ENCODE results near the gene SMIM45.
"Not testable (repeated sequence)": the region's sequence is repeated elsewhere in the genome, so short reads cannot be mapped to it uniquely, and the experiment has no call there.

The SMIM45 gene

DNA sequence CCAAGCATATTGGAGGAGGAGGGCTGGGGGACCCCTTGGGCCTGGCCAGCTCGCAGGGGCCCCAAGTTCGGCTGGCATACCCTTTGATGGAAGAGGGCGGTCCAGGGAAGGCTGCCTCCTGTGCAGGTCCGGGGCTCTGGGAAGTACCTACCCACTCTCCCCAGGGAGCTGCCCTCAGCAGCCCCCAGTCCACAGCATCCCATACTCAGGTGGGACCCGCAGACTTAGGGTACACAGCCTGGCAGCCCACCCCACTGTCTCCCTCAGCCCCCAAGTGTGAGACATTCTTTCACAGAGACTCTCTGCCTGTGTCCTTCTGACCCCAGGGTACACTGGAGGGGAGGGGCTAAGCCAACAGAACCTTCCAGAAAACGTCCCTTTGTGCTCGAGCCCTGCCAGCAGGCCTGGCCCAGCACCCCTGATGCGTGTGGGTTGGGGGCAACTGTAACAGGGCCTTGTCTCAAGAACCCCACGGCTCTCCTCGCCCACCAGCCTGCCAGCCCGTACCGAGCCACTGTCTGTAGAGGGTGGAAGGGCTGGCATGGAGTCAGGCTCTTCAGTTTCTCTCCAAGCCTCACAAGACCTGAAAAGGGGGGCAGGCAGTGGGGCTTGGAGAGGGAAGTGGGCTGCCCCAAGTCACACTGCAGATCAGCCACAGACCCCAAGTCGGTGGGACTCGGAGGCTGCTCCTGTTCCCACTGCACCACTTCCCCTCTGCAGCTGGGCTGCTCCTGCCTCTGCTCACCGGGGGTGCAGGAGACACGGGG is 18.4 kb upstream of the SMIM45 start:
- no peak for DNase-seq (ENCODE audit: low read depth)

DNA sequence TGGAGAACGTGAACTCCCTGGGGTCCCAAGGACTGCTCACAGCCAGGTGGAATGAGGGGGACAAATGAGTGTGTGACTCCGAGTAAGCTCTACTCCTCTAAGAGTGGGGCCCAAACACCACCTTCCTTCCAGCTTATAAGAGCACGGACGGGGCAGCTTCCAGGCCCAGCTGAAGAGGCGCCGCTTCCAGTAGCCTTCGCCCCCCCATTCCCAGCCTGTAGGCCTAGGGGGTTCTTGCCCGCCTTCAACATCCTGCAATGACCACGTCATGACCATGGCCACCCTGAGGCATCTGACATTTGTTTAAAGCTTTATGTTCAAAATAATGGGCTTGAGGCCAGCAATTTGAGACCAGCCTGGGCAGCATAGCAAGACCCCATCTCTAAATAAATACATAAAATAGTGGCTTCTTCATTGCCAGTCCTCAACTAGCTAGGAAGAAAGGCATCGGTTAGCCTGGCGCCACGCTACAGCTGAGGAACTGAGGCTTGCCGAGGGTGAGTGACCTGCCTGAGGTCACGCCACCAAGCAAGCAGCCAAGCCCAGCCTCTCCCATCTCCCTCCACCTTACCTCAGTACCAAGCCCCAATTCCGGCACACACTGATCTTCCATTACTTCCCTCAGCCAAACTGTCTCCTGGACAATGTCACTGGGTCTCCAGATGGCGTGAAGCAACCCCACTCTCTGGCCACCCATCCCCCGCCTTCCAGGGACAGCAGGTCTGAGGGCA is 17.5 kb upstream of the SMIM45 start:
- DNase-seq (ENCODE audit: low read depth), result no peak

DNA sequence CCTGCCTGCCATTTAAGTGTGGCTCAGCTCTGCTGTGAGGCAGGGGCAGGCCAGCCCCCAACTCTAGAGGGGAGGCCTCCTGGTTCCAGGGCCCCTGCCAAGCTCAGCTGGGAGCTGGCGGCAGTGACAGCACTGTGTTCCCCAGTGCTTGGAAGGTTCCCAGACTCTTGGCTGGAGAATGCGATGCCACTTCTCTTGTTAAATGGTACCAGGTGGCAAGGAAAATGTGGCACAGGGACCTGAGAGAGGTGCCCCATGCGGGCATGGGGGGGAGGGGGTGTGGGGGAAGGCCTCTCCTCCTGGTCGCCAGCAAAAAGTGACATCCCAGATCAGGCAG is 17.0 kb upstream of the SMIM45 start:
- DNase-seq (ENCODE audit: low read depth), result no peak

DNA sequence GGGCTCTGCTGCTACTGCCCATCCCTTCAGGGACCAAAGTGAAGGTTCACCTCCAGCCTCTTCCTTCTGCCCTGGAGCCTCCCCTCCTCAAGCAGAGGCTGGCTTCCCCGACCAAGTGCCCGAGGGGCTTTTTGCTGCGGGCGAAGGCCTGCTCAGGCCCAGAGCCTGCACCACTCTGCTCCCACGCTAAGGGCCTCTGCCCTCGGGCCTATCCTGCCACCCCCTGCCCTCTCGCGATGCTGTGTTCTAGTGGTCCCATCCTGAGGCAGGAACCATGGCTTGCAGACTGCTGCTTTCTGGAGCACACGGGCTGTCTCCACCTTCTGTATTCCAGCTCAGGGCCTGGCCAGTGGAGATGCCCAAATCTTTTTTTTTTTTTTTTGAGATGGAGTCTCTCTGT is 16.4 kb upstream of the SMIM45 start:
- DNase-seq (ENCODE audit: low read depth), result no peak

DNA sequence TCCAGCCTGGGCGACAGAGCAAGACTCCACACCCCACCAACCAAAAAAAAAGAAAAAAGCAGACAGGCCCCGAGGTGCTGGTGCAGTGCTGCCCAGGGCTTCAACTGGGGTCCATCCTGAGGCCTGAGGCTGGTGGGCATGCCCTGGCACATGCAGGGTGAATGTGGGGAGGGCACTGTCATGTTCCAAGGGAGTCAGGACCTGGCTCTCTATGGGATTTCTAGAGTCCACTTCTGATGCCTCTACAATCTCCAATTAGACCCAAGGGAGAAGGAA is 15.1 kb upstream of the SMIM45 start:
- DNase-seq (ENCODE audit: low read depth), result no peak

DNA sequence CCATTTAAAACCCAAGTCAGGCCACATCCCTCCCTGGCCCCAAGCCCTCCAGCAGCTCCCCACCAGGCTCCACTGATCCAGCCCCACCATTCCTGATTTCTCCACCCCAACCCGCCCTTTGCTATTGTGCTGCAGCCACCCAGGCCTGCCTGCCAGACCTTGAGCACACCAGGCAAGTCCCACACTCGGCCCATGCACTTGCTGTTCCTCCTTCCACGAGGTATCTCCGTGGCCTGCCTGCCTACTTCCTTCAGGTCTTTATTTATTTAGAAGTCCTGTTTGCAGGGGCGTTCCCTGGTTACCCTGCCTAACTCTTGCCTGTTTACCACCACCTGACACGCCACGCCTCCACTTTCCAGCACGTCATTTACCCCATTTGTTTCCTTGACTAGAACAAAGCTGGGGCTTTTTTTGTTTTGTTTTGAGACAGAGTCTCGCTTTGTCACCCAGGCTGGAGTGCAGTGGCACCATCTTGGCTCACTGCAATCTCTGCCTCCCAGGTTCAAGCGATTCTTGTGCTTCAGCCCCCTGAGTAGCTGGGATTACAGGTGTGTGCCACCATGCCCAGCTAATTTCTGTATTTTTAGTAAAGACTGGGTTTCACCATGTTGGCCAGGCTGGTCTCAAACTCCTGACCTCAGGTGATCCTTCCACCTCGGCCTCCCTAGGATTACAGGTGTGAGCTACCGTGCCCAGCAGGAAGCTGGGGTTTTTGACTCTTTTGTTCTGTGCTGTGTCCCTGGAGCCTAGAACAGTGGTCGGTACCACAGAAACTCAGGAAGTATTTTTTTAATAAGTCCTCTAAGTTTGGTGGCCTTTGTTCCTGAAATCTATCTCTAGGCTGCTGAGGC is 11.7 kb upstream of the SMIM45 start:
- DNase-seq (ENCODE audit: low read depth), result peak; percentile 46

DNA sequence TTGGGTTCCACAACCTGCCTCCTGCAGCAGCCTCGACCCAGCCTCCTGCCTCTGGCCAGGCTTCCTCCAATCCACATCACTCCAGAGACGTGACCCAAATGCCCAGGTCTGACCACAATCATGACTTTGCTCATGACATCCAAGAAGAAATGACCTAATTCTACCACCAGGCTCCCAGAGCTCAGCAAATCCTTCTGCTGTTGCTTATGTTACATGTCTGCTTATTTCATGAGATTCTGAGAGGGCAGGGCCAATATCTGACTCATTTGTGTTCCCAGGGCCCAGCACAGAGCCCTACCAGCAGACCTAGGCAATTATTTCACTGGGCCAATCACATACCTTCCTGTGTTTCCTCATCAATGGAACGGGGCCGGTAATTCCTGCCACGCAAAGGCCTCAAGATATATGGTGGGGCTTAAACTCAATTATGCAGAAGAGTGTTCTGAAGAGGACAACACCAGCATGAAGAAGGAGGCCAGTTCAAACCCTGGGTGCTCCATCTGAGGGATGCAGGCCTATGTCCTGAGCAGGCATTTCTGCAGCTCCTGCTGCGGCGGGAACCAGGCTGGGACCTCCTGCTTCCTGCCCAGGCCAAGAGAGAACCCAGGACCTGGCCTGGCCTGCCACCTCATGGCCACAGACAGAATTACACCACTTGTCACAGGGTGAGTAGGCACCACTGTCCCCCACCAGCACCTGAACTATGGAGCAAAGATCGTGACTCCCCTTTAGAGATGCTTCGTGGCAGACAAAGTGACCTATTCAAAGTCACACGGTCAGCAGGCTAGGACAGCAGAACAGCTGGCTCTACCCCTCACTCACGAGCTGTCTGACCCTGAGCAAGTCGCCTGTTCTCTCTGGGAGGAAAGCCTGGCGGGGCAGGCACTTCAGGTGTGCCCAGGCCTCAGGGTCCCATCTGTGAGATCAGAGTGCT is 10.9 kb upstream of the SMIM45 start:
- DNase-seq (ENCODE audit: low read depth), result peak; percentile 84

DNA sequence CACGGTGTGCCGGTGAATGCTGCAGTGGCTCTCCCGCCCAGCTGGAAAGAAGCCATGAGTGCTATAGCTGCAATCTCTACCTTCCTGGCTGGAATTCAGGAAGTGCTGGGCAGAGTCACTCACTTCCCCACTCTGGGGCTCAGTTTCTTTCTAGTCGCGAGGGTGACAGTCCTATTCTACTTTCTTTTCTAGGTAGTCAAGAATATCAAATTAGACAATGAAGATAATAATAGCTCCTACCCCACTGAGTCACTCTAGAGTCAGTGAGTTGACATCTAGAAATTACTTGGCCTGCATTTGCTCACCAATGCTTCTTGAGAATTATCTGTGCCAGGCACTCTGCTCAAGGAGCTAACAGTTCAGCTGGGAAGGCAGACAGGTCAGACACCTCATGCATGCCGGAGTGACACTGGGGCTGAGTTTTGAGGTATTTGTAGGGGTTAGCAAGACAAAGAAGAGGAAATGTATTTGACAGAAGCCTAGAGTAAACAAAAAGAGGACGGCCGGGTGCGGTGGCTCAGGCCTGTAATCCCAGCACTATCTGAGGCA is 8.2 kb upstream of the SMIM45 start:
- DNase-seq (ENCODE audit: low read depth), result peak; percentile 68

DNA sequence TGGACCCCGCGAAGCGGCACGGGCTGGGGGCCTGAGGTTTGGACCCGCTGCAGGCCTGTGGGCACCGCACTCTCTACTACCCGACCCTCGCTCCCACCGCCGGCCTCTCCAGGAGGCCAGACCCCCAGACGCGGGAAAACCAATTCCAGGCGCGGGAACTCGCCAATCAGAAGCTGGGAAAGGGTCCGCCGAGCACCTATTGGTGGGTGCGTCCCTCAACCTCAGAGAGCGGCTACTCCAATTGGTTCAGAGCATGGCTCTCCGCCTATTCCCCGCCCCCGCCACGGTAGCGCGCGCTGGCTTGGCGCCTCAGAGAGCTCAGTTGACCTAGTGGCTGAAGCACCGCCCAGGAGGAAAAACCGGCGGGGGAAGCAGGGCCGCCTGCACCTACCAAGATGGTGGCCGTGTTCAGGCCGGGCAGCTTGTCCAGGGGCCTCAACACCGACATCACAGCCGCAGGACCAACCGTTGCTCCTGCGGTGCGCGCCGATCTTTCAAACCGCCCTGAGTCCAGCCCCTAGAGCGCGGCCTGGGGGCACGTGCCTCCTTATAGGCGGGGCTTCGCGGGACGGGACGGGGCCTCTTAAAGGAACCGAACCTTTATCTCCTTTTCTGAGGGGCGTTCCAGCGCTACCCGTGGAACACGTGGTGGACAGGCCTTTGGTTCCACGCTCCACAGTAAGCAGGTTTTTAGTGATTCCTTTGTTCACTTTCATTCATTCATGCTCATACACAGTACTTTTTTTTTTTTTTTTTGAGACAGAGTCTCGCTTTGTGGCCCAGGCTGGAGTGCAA is 5.1 kb upstream of the SMIM45 start, which contains the start of gene CENPM:
Gene CENPM, minus strand, starts transcription at position 524 of the 795 bp plus-strand sequence. Its CDS starts 76 bp downstream, at position 448.
- DNase-seq (ENCODE audit: low read depth), result peak; percentile 96

DNA sequence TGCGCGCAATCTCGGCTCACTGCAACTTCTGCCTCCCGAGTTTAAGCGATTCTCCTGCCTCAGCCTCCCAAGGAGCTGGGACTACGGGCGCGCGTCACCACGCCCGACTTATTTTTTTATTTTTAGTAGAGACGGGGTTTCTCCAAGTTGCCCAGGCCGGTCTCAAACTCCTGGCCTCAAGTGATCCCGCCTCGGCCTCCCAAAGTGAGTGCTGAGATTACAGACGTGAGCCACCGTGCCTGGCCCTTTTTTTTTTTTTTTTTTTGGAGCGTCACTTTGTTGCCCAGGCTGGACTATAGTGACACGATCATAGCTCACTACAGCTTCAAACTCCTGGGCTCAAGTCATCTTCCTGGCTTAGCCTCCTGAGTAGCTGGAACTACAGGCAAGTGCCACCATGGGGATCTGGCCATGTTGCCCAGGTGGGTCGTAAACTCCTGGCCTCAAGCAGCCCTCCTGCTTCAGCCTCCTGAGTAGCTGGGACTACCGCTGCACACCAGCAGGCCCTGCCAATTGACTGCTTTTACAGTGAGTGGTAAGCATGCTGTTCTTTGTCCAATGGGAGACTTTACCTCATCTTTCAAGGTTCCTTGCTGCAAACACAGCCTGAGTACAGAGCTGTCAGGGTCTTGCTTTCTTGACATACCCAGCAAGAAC is 4.4 kb upstream of the SMIM45 start:
- DNase-seq (ENCODE audit: low read depth), result no peak

DNA sequence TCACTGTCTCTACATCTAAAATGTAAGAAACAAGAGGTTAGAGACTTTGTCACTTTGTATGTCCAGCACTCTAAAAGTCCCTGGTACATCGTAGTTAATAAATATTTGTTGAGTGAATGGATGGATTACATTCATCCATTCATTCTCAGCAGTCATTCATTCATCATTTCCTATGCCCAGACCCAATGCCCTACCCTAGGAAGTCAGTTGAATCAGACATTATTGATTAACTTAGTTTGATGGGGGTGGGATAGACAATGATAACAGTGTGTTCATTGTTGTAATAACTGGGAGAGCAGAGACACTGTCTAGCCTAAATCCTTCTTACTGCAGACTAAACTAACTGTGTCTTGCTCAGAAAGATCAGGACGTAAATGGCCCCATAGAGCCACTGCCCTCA is 3.8 kb upstream of the SMIM45 start:
- DNase-seq (ENCODE audit: low read depth), result no peak

DNA sequence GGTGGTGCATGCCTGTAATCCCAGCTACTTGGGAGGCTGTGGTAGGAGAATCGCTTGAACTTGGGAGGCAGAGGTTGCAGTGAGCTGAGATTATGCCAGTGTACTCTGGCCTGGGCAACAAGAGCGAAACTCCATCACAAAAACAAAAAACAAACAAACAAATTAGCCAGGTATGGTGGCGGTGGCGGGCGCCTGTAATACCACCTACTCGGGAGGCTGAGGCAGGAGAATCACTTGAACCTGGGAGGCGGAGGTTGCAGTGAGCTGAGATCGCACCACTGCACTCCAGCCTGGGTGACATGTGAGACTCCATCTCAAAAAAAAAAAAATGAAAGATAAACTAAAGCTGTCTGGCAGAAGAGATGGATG is 3.0 kb upstream of the SMIM45 start:
- not testable (repeated sequence) for DNase-seq (ENCODE audit: low read depth)

DNA sequence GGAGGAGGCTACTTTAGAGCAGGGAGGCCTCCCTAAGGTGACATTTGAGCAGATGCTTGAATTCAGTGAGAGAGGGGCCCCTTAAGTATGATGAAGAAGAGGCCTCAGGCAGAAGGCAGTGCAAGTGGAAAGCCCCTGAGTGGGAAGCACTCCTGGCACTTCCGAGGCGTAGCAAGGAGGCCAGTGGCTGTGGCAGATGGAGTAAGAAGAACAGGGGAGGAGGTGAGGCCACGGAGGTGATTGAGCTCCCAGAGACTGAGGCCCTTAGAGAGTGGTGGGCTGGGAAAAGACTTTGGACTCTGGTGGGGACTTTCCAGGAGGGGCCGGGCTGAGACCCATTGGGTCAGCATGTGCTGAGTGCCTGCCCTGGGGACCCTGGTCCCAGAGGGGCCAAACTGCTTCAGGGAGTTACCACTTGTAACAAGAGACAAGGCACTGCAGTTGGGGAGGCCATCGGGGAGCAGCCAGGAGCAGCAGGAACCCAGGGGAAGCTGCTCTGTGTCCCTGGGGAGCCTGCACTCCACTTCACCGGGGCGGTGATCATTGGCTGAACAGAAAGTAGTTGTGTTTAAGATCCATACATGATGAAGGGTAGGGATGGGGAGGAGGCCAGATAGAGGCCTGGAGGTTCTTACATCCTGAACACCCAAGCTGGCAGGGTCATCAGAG is 2.5 kb upstream of the SMIM45 start:
- DNase-seq (ENCODE audit: low read depth), result no peak

DNA sequence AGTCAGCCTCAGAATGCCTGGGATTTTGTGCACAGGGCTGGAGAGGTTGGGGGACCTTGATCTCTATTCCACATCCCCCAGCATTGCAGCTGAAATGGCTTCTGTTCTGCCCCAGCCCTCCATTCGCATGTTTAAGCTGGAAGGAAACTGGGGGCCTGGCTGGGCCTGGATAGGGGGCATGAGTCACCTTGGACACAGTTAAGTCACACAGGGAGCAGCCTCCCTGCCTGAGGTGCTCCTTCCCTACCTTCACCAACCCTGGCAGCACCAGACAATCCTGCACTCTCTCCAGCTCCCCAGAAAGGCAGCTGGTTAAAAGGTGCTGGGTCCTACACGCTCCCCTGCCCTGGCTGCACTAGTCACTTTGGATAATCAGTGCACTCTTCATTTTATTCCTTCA is 763 bp downstream of the SMIM45 start:
- DNase-seq (ENCODE audit: low read depth), result no peak

DNA sequence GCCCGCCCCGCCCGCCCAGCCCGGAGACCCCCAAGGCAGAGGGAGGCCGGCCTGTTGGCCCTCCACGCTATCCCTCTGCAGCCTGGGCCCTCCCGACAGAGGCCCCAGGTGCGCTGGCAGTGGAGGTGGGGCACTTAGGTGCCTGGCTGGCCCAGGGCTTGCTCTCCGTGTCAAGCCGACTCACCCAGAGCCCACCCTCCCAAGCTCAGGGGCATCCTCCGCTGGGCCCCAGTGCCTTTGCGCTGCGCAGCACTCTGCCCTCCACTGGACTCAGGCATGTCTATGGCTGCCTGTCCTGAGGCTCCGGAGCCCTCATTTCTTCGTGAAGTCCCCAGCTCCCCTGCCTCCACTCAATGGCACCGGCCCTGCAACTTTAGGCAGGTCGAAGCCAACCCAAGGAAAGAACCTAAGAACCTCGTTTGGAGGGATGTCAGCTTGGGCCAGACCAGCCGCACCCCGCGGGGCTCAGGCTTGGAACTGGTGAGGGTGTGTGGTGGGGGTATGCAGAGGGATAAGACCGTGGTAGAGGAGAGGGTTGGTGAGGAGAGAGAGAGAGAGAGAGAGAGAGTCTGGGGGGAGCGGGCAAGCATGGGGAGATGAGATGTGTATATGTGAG is 6.1 kb downstream of the SMIM45 start:
- no peak for DNase-seq (ENCODE audit: low read depth)

DNA sequence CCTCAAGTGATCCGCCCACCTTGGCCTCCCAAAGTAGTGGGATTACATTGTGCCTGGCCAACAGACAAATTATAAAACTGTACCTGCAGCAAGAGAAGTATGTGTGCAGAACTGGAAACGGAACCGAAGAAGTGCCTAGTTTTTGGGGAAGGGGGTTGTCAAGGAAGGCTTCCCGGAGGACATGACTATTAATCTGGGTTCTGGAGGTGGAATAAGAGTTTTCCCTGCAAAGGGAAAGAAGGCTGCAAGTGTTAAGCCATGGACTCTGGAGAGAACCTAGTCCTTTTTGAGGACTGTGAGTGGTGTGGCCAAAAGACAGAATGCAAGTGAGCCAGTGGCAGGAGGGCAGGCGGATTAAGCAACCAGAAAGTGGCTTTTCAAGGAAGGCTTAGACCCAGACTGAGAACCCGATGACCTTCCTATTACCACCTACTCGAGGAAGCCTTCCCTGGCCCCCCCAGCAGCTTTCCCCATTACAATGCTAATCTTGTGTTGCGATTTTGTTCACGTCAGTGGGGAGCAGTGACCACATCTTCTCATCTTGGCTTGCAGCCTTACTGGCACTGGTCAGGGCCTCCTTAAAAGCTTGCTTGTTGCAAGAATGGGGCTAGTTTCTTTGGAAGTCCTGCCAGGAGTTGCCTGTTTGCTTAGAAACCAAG is 11.6 kb downstream of the SMIM45 start:
- DNase-seq (ENCODE audit: low read depth), result no peak

DNA sequence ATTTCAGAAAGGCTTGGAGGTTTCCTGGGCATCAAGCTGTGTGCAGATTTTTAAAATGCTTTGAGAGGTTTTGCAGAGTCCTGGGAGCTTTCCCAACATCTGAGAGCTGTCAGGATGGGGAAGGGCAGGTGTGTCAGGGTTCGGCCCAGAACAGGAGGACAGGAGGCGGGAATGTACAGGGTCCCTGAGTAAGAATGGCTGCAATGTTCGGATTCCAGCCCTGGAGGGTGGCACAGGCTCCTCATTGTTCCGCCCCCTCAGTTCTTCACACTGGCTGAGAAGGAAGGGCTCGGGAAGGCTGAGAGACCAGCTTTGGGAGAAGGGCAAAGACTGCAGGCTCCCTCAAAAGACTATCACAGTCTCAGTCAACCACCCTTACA is 12.2 kb downstream of the SMIM45 start:
- DNase-seq (ENCODE audit: low read depth), result no peak

DNA sequence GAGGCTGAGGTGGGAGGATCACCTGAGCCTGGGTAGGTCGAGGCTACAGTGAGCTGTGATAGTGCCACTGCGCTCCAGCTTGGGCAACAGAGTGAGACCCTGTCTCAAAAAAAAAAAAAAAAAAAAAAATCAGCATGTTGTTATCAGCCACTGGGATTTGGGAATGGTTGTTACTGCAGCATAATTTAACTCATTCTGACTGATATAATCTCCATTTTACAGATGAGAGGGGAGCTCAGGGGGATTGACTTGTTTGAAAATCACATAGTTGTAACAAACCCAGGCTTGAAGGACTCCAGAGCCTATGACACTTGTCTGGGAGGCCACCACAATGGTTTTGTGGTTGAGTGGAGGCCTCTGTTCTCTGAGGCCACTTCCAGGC is 14.3 kb downstream of the SMIM45 start:
- DNase-seq (ENCODE audit: low read depth), result no peak

Measured in myocyte (in vitro differentiated cells).